Measurements from ENCODE around the gene CTNNA3.
"Not testable (repeated sequence)": the region's sequence is repeated elsewhere in the genome, so short reads cannot be mapped to it uniquely, and the experiment has no call there.

The CTNNA3 gene

GRCh38 chr10:66505003-66505657 is 1190.9 kb downstream of the CTNNA3 start:
- in situ Hi-C loops (cut with HindIII; ENCODE audit: low sequenced_read_pairs): no loop called here

- in situ Hi-C loops (cut with HindIII; ENCODE audit: low sequenced_read_pairs): no loop called here
These were observed 1194.6 kb downstream of the CTNNA3 start for GRCh38 chr10:66501356-66501755.

GRCh38 chr10:66483966-66484365 is 1212.0 kb downstream of the CTNNA3 start:
- in situ Hi-C loops (cut with HindIII; ENCODE audit: low sequenced_read_pairs): no loop called here

GRCh38 chr10:66472156-66472555 is 1223.8 kb downstream of the CTNNA3 start:
- in situ Hi-C loops (cut with HindIII; ENCODE audit: low sequenced_read_pairs): no loop called here

- in situ Hi-C loops (cut with HindIII; ENCODE audit: low sequenced_read_pairs): no loop called here
These were observed 1229.0 kb downstream of the CTNNA3 start for GRCh38 chr10:66467042-66467441.

- in situ Hi-C loops (cut with HindIII; ENCODE audit: low sequenced_read_pairs): no loop called here
These were observed 1229.4 kb downstream of the CTNNA3 start for GRCh38 chr10:66466622-66467021.

- in situ Hi-C loops (cut with HindIII; ENCODE audit: low sequenced_read_pairs): no loop called here
These were observed 1232.4 kb downstream of the CTNNA3 start for GRCh38 chr10:66463611-66464010.

- in situ Hi-C loops (cut with HindIII; ENCODE audit: low sequenced_read_pairs): no loop called here
These were observed 1238.4 kb downstream of the CTNNA3 start for GRCh38 chr10:66457629-66458028.

GRCh38 chr10:66455304-66455703 is 1240.7 kb downstream of the CTNNA3 start:
- in situ Hi-C loops (cut with HindIII; ENCODE audit: low sequenced_read_pairs): no loop called here

GRCh38 chr10:66440568-66440967 is 1255.4 kb downstream of the CTNNA3 start:
- in situ Hi-C loops (cut with HindIII; ENCODE audit: low sequenced_read_pairs): no loop called here

- in situ Hi-C loops (cut with HindIII; ENCODE audit: low sequenced_read_pairs): loop anchor here (10.0 kb wide), 1 partner anchor 610 kb away; no protein-coding TSS in a partner anchor
These were observed 1281.1 kb downstream of the CTNNA3 start for GRCh38 chr10:66414943-66415342.

- in situ Hi-C loops (cut with HindIII; ENCODE audit: low sequenced_read_pairs): no loop called here
These were observed 1290.4 kb downstream of the CTNNA3 start for GRCh38 chr10:66405566-66405965.

GRCh38 chr10:66398669-66399068 is 1297.3 kb downstream of the CTNNA3 start:
- in situ Hi-C loops (cut with HindIII; ENCODE audit: low sequenced_read_pairs): no loop called here

- in situ Hi-C loops (cut with HindIII; ENCODE audit: low sequenced_read_pairs): no loop called here
These were observed 1301.5 kb downstream of the CTNNA3 start for GRCh38 chr10:66394342-66395063.

GRCh38 chr10:66390926-66391325 is 1305.1 kb downstream of the CTNNA3 start:
- in situ Hi-C loops (cut with HindIII; ENCODE audit: low sequenced_read_pairs): no loop called here

- in situ Hi-C loops (cut with HindIII; ENCODE audit: low sequenced_read_pairs): no loop called here
These were observed 1315.0 kb downstream of the CTNNA3 start for GRCh38 chr10:66381045-66381444.

GRCh38 chr10:66378117-66378876 is 1317.7 kb downstream of the CTNNA3 start:
- in situ Hi-C loops (cut with HindIII; ENCODE audit: low sequenced_read_pairs): no loop called here

- in situ Hi-C loops (cut with HindIII; ENCODE audit: low sequenced_read_pairs): no loop called here
These were observed 1327.8 kb downstream of the CTNNA3 start for GRCh38 chr10:66368146-66368545.

GRCh38 chr10:66366163-66366562 is 1329.8 kb downstream of the CTNNA3 start:
- in situ Hi-C loops (cut with HindIII; ENCODE audit: low sequenced_read_pairs): no loop called here

GRCh38 chr10:66365686-66366085 is 1330.3 kb downstream of the CTNNA3 start:
- in situ Hi-C loops (cut with HindIII; ENCODE audit: low sequenced_read_pairs): no loop called here

GRCh38 chr10:66362522-66362921 is 1333.5 kb downstream of the CTNNA3 start:
- in situ Hi-C loops (cut with HindIII; ENCODE audit: low sequenced_read_pairs): no loop called here

GRCh38 chr10:66353822-66354221 is 1342.2 kb downstream of the CTNNA3 start:
- in situ Hi-C loops (cut with HindIII; ENCODE audit: low sequenced_read_pairs): not testable (repeated sequence)
